Measurements from ENCODE around the gene CD300LD. TPM values are rescaled to one million over a fixed set of nuclear protein-coding genes. Genes with fewer than 3 reads are reported as not detected.

Gene CD300LD
- total and polyA plus RNA-seq, 2 of the 8 experiments (the other 6 are each of a cell fraction or from before 2014, with no cell fraction given) = not detected

DNA sequence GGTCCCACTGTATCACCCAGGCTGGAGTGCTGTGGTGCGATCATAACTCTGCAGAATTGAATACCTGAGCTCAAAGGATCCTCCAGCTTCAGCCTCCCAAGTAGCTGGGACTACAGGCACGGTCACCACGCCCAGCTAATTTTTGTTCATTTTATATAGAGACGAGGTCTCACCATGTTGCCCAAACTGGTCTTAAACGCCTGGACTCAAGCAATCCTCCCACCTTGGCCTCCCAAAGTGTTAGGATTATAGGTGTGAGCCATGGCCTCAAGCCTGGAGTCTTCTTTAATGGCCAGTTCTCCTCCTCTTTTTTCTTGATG, 61.3 kb downstream of the CD300LD start:
- H2BK12ac ChIP-seq (ENCODE audit: low read depth, low read length) = no peak overlapping the region
- no peak overlapping the region for H3K23ac ChIP-seq (ENCODE audit: insufficient read length)
- no peak overlapping the region for H4K5ac ChIP-seq (ENCODE audit: insufficient read length, low read depth, low read length)
- H3K79me1 ChIP-seq (ENCODE audit: low read depth, low read length) = no peaks in the 10 kb centered on the region
- peaks cover 0 to 4% (median under 1%) of the 10 kb centered on the region in 4 experiments; a peak in 2 of 7 replicates for H3K4me1 ChIP-seq (replicated peaks in 1 of 4; ENCODE audit: control insufficient read depth in 3 of 4, insufficient read depth in 4 of 4, low read length in 3 of 4)
- H4K20me1 ChIP-seq (replicated peaks in 1 of 2; ENCODE audit: control insufficient read depth in 1 of 2, insufficient read depth in 2 of 2, low read length in 2 of 2) = no peaks in the 10 kb centered on the region
- no peak overlapping the region for H3K27ac ChIP-seq (ENCODE audit: low read depth, low read length)
- peaks cover 0 to 2% (median 0%) of the 10 kb centered on the region in 4 experiments; a peak in 2 of 7 replicates for H3K27me3 ChIP-seq (replicated peaks in 1 of 4; ENCODE audit: control insufficient read depth in 3 of 4, extremely low read depth in 1 of 4, insufficient read depth in 3 of 4, low read length in 3 of 4)
- ChIA-PET POLR2A (ENCODE audit: partially characterized antibody) (interaction anchor here (0.5 kb wide), 1 partner anchor 76 kb away, joined by 3 read pairs; no protein-coding TSS in a partner anchor), CTCF (ENCODE audit: partially characterized antibody) (interaction anchor here (0.7 to 1.3 kb wide), 3 partner anchors 150 to 163 kb away, joined by 3 to 5 read pairs (median 3); no protein-coding TSS in a partner anchor)
- DNase-seq (ENCODE audit: low read depth in 1 of 2, low spot score in 2 of 2) (no peak), FAIRE-seq (no peak)
- no peak overlapping the region for H3K18ac ChIP-seq (ENCODE audit: extremely low read depth, low read length)
- H3K14ac ChIP-seq (ENCODE audit: insufficient read length) = no peak overlapping the region
- H2AFZ ChIP-seq (ENCODE audit: low read length) = no peak overlapping the region
- no peaks in the 10 kb centered on the region for H3K9me3 ChIP-seq (ENCODE audit: insufficient read depth in 2 of 2, low read depth in 1 of 2, low read length in 1 of 2)
- H3K36me3 ChIP-seq (ENCODE audit: control insufficient read depth in 2 of 4, insufficient read depth in 4 of 4, low read length in 3 of 4) = no peaks in the 10 kb centered on the region
- no peak overlapping the region for H2BK120ac ChIP-seq (replicated peaks; ENCODE audit: low read depth, low read length)
- 95% methylated on average over 5 of the region's 5 CpGs; no CpG with 5 or more reads in 1 of the 2 experiments for WGBS, 2 experiments (ENCODE audit: extremely low coverage in 1 of 2, insufficient coverage in 1 of 2, insufficient read length in 1 of 2, insufficient replicate concordance in 2 of 2, low coverage in 1 of 2, low lambda C conversion rate in 2 of 2, missing lambda C conversion rate in 1 of 2)
- H3K4ac ChIP-seq (replicated peaks; ENCODE audit: insufficient read length, low read depth, low read length) = no peak overlapping the region
- no peak overlapping the region for H4K8ac ChIP-seq (ENCODE audit: extremely low read depth, insufficient read depth, low read length)
- H2BK5ac ChIP-seq (ENCODE audit: low read depth, low read length) = no peak overlapping the region
- H3K79me2 ChIP-seq (ENCODE audit: control insufficient read depth in 1 of 2, insufficient read depth in 2 of 2, low read length in 2 of 2) = no peaks in the 10 kb centered on the region
- no peak overlapping the region for H4K91ac ChIP-seq (replicated peaks; ENCODE audit: insufficient read length, low read length)
- no peak overlapping the region for H2BK20ac ChIP-seq (ENCODE audit: low read length)
- no peak overlapping the region for H3K9ac ChIP-seq (replicated peaks in 1 of 4; ENCODE audit: extremely low read depth in 1 of 4, low read depth in 3 of 4, low read length in 3 of 4)
- H3K23me2 ChIP-seq (ENCODE audit: low read depth, low read length) = no peaks in the 10 kb centered on the region
- H3K4me3 ChIP-seq (ENCODE audit: extremely low read depth in 1 of 4, insufficient read depth in 2 of 4, low read depth in 3 of 4, low read length in 4 of 4) = no peak overlapping the region
- no peak overlapping the region for H2AK5ac ChIP-seq (ENCODE audit: low read depth, low read length)
- H3K56ac ChIP-seq (replicated peaks; ENCODE audit: insufficient read length, low read depth, low read length) = no peak overlapping the region
- no peak overlapping the region for H3K4me2 ChIP-seq (ENCODE audit: insufficient read depth in 1 of 2, low read depth in 2 of 2, low read length in 2 of 2)
- H2BK15ac ChIP-seq (ENCODE audit: low read length) = no peak overlapping the region
- no peak for TF ChIP-seq BACH1 (IDR thresholded peaks at IDR 0.05; ENCODE audit: low read length)
- no peak for TF ChIP-seq CREB1 (IDR thresholded peaks at IDR 0.05)
- no peak for TF ChIP-seq POU5F1 (IDR thresholded peaks at IDR 0.05; ENCODE audit: low read depth, low read length)
- TF ChIP-seq RBBP5 (IDR thresholded peaks at IDR 0.05; ENCODE audit: borderline replicate concordance, low read depth, low read length) = no peak
- no peak for TF ChIP-seq HDAC2 (IDR thresholded peaks at IDR 0.05; ENCODE audit: borderline replicate concordance in 1 of 2, low read depth in 2 of 2, low read length in 2 of 2)
- TF ChIP-seq ASH2L (IDR thresholded peaks at IDR 0.05; ENCODE audit: low read length) = no peak
- no peak for TF ChIP-seq SP2 (IDR thresholded peaks at IDR 0.05; ENCODE audit: low read length)

All from H1 (cell line).